ENCODE data around the gene SLFN12. TPM values are rescaled to one million over a fixed set of nuclear protein-coding genes. Genes with fewer than 3 reads are reported as not detected.

SLFN12 gene
- total RNA-seq, 4 donors from 2014 or later, result 0.62 to 5.6 (median 1.8) TPM

DNA sequence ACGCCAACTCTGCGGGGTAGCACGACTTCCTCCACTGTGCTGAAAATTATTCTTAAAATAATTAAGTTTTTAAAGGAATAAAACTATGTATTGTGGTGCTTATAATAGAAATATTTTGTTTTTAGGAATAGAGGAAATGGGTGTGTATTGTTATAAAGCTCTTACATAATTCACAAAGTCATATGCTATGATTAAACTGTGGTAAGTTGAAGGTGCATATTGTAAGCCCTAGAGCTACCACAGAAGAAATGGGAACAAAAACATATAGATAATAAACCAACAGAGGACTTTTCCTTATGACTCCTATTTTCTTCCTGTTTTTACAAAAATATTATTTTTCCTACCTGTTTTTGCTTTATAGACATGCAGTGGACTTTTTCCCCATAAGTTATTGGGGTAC lies 54.6 kb downstream of the SLFN12 start:
- Histone ChIP-seq H3K27me3 (peaks cover 22% of the 10 kb centered on the region), H3K36me3 (no peaks in the 10 kb centered on the region), H3K9me3 (no peaks in the 10 kb centered on the region), H3K4me1 (peaks cover 20% of the 10 kb centered on the region), H3K27ac (no peak overlapping the region), H3K4me3 (no peak overlapping the region)
- DNase-seq (ENCODE audit: low spot score in 2 of 2), result no peak
- WGBS, result 74% methylated on average over 3 of the region's 3 CpGs
- TF ChIP-seq EP300 (IDR thresholded peaks at IDR 0.05) (no peak), POLR2AphosphoS5 (IDR thresholded peaks at IDR 0.05) (no peak), POLR2A (IDR thresholded peaks at IDR 0.05) (no peak)
- TF ChIP-seq, protein P1, sequence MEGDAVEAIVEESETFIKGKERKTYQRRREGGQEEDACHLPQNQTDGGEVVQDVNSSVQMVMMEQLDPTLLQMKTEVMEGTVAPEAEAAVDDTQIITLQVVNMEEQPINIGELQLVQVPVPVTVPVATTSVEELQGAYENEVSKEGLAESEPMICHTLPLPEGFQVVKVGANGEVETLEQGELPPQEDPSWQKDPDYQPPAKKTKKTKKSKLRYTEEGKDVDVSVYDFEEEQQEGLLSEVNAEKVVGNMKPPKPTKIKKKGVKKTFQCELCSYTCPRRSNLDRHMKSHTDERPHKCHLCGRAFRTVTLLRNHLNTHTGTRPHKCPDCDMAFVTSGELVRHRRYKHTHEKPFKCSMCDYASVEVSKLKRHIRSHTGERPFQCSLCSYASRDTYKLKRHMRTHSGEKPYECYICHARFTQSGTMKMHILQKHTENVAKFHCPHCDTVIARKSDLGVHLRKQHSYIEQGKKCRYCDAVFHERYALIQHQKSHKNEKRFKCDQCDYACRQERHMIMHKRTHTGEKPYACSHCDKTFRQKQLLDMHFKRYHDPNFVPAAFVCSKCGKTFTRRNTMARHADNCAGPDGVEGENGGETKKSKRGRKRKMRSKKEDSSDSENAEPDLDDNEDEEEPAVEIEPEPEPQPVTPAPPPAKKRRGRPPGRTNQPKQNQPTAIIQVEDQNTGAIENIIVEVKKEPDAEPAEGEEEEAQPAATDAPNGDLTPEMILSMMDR (IDR thresholded peaks at IDR 0.05), result no peak

DNA sequence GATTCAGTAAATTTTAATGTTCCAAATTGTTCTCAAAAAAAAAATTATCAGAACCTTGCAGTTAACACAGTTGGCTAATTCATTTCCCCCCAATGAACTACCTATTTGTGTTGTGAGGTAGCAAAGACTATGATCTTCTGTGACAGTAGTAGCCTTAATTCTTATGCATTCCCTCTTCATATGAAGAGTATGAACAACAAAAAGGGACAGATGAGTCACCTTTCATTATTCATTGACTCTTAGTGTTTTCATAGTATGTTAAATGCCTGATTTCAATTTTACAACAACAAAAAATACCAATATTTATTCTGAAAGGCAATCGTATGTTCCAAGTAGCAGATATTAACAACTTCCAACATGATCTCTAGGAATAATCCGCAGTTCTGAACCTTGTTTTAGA lies 55.2 kb downstream of the SLFN12 start:
- WGBS, result 76% methylated on average over 2 of the region's 2 CpGs
- no peak overlapping the region for H3K27ac ChIP-seq
- no peaks in the 10 kb centered on the region for H3K36me3 ChIP-seq
- H3K9me3 ChIP-seq, result no peaks in the 10 kb centered on the region
- peaks cover 21% of the 10 kb centered on the region for H3K4me1 ChIP-seq
- DNase-seq (ENCODE audit: low spot score in 2 of 2), result no peak
- no peak overlapping the region for H3K4me3 ChIP-seq
- TF ChIP-seq POLR2A (IDR thresholded peaks at IDR 0.05), result no peak
- TF ChIP-seq POLR2AphosphoS5 (IDR thresholded peaks at IDR 0.05), result no peak
- no peak for TF ChIP-seq EP300 (IDR thresholded peaks at IDR 0.05)
- TF ChIP-seq, protein P1 (IDR thresholded peaks at IDR 0.05), result no peak
- H3K27me3 ChIP-seq, result peaks cover 27% of the 10 kb centered on the region

DNA sequence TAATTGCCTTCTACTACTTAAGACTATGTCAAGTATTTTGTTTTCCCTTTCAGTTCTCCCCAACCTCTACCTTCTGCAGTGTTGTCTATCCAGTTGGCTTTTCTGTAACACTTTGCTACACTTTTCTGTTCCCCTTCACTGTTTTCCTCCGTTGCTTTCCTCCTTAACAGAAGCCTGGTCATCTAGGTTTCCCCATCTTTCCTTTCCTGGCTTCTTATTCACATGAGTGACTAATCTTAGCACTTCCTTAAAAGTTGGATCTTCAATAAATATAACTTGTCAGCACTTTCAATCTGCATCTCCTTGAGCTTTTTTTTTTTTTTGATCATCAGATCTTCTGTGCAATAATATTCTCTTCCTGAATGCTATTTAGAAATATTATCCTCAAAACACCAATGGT lies 56.1 kb downstream of the SLFN12 start:
- H3K9me3 ChIP-seq, result no peaks in the 10 kb centered on the region
- H3K36me3 ChIP-seq, result no peaks in the 10 kb centered on the region
- H3K27me3 ChIP-seq, result peaks cover 36% of the 10 kb centered on the region
- H3K27ac ChIP-seq, result peak overlapping the region; percentile 34
- peaks cover 25% of the 10 kb centered on the region for H3K4me1 ChIP-seq
- no peak overlapping the region for H3K4me3 ChIP-seq
- no peak for TF ChIP-seq POLR2A (IDR thresholded peaks at IDR 0.05)
- TF ChIP-seq, protein P1 (IDR thresholded peaks at IDR 0.05), result no peak
- no peak for TF ChIP-seq POLR2AphosphoS5 (IDR thresholded peaks at IDR 0.05)
- TF ChIP-seq EP300 (IDR thresholded peaks at IDR 0.05), result no peak
- 48% methylated on average over 1 of the region's 1 CpG for WGBS
- no peak for DNase-seq (ENCODE audit: low spot score in 2 of 2)

DNA sequence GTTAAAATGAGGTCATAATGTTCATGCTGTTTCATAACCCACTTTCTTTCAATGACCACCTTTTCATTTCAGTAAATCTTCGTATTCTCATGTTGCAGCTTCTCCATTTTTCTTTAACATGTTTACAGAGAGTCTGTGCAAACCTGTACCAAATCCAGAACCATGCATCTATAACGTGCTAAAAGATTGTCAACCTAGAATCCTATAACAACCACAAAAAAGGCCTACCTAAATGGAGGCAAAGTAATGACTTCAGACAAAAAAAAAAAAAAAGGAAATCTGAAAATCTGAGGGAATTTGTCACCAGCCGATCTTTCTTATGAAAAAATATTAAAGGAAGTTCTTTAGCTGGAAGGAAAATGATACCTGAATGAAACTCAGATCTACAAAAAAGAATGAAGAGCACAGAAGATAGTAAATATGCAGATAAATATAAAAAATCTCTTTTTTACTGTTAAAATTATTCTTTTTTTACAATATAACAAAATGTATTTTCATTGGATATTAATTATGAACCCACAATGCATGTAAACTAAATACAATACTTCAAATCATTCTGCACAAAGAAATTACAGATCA lies 57.4 kb downstream of the SLFN12 start:
- peak overlapping the region; percentile 95 for H3K27ac ChIP-seq
- no peaks in the 10 kb centered on the region for H3K9me3 ChIP-seq
- peaks cover 37% of the 10 kb centered on the region for H3K27me3 ChIP-seq
- H3K4me1 ChIP-seq, result peaks cover 25% of the 10 kb centered on the region
- TF ChIP-seq, protein P1 (IDR thresholded peaks at IDR 0.05), result no peak
- TF ChIP-seq POLR2A (IDR thresholded peaks at IDR 0.05) (no peak), EP300 (IDR thresholded peaks at IDR 0.05) (no peak), POLR2AphosphoS5 (IDR thresholded peaks at IDR 0.05) (no peak)
- WGBS, result 34% methylated on average over 3 of the region's 3 CpGs
- peak overlapping the region; percentile 64 for H3K4me3 ChIP-seq
- no peak for DNase-seq (ENCODE audit: low spot score in 2 of 2)
- no peaks in the 10 kb centered on the region for H3K36me3 ChIP-seq

DNA sequence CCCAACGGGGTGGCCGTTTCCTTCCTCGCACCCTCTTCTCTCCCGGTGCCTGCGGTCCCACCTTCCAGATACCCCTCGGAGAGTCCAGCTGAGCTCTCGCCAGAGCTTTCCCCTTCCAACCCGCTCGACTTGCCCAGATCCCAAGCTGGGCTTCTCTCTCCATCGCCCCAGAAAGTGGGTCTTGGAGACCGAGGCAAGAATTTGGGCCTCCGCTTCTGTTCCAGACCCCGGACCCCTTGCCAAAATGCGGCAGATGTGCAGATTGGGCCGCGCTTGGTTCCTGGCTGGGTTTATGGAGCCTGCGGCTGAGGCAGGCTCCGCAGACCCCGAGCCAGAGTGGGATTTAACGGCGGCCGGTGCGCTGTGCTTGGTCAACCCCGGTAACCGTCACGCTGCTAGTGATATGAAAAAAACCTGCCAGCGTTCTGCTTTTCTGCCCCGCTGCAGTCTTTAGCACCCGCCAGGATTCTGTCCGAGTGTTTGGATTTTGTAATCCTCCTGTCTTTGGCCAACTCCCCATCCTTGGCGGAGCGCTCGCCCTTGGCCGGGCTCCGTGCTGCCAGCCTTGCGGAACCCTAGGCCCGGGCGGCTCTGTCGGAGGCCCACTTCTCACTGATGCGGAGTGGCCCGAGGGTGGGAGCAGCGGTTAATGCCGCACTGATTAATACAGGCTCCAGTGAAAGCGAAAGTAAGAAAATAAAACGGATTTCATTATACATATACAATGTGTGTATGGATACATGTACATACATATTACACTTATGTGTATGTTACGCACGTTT lies 58.1 kb downstream of the SLFN12 start:
- TF ChIP-seq POLR2A (IDR thresholded peaks at IDR 0.05) (no peak), POLR2AphosphoS5 (IDR thresholded peaks at IDR 0.05) (peak in 1 of 3 donors; percentile 19)
- peak; percentile 85 to 92 for DNase-seq (ENCODE audit: low spot score in 2 of 2)
- Histone ChIP-seq H3K9me3 (no peaks in the 10 kb centered on the region), H3K4me3 (peak overlapping the region; percentile 64), H3K27ac (peak overlapping the region; percentile 95), H3K36me3 (no peaks in the 10 kb centered on the region), H3K4me1 (peaks cover 25% of the 10 kb centered on the region), H3K27me3 (peaks cover 37% of the 10 kb centered on the region)
- WGBS, result 2% methylated on average over 30 of the region's 47 CpGs

All from suprapubic skin (tissue), 4 donors.